NCI-H345 treated with DMSO at 0.1 percent for 48 hours (cell line): ENCODE data around the gene AGFG1.
A peak's percentile ranks its signal among the peaks of the same experiment; 100 is the strongest.

Source experiments
- DNase-seq: peaks from one replicate; lab custom pipeline; 2025; ENCODE audit not compliant: unreplicated experiment; lab: John Stamatoyannopoulos, UW

Gene AGFG1

GRCh38 chr2:227461811-227462461, 10.0 kb upstream of the AGFG1 start:
- no peak for DNase-seq

- DNase-seq = no peak
Observed at GRCh38 chr2:227462462-227462951, 9.4 kb upstream of the AGFG1 start.

GRCh38 chr2:227462972-227463931, 8.7 kb upstream of the AGFG1 start:
- no peak for DNase-seq

- no peak for DNase-seq
Observed at GRCh38 chr2:227464361-227464760, 7.6 kb upstream of the AGFG1 start.

GRCh38 chr2:227464851-227465250, 7.1 kb upstream of the AGFG1 start:
- no peak for DNase-seq

GRCh38 chr2:227466887-227467600, 4.9 kb upstream of the AGFG1 start:
- DNase-seq = no peak

- no peak for DNase-seq
Observed at GRCh38 chr2:227471412-227471811, 544 bp upstream of the AGFG1 start.

- no peak for DNase-seq
Observed at GRCh38 chr2:227472265-227473121, 537 bp downstream of the AGFG1 start.

- DNase-seq = peak; percentile 28
Observed at GRCh38 chr2:227473122-227473461, 1.1 kb downstream of the AGFG1 start.

- no peak for DNase-seq
Observed at GRCh38 chr2:227473806-227474205, 1.9 kb downstream of the AGFG1 start.

GRCh38 chr2:227474410-227474809, 2.5 kb downstream of the AGFG1 start:
- no peak for DNase-seq

- no peak for DNase-seq
Observed at GRCh38 chr2:227477291-227477690, 5.3 kb downstream of the AGFG1 start.

GRCh38 chr2:227479865-227480475, 8.0 kb downstream of the AGFG1 start:
- DNase-seq = no peak

GRCh38 chr2:227480528-227480927, 8.6 kb downstream of the AGFG1 start:
- DNase-seq = no peak

- DNase-seq = no peak
Observed at GRCh38 chr2:227482638-227483340, 10.8 kb downstream of the AGFG1 start.

- no peak for DNase-seq
Observed at GRCh38 chr2:227485429-227485828, 13.5 kb downstream of the AGFG1 start.

- DNase-seq = no peak
Observed at GRCh38 chr2:227486688-227487087, 14.7 kb downstream of the AGFG1 start.

- no peak for DNase-seq
Observed at GRCh38 chr2:227488045-227488444, 16.1 kb downstream of the AGFG1 start.

GRCh38 chr2:227491386-227491785, 19.4 kb downstream of the AGFG1 start:
- no peak for DNase-seq

GRCh38 chr2:227493524-227493923, 21.6 kb downstream of the AGFG1 start:
- no peak for DNase-seq
